ENCODE measurements around the gene ISG20L2.

Gene ISG20L2

GRCh38 chr1:156752843-156753482 is 24.4 kb upstream of the ISG20L2 start:
- DNase-seq = no peak

GRCh38 chr1:156751757-156752481 is 23.4 kb upstream of the ISG20L2 start:
- peak; percentile 84 to 98 for DNase-seq

GRCh38 chr1:156751451-156751756 is 22.8 kb upstream of the ISG20L2 start, which contains the start of gene HDGF:
Gene HDGF, minus strand, starts transcription at chr1:156751675. Its CDS starts 246 bp downstream, at chr1:156751429.
- DNase-seq = no peak

GRCh38 chr1:156750711-156751450 is 22.3 kb upstream of the ISG20L2 start:
- DNase-seq = peak in 1 of 2 experiments; percentile 50

GRCh38 chr1:156750191-156750672 is 21.7 kb upstream of the ISG20L2 start:
- DNase-seq = no peak

- no peak for DNase-seq
Observed at GRCh38 chr1:156749419-156750118, 21.0 kb upstream of the ISG20L2 start.

- DNase-seq = no peak
Observed at GRCh38 chr1:156748670-156749418, 20.3 kb upstream of the ISG20L2 start.

- DNase-seq = no peak
Observed at GRCh38 chr1:156747742-156748669, 19.4 kb upstream of the ISG20L2 start.

- DNase-seq = peak; percentile 62 to 79
Observed at GRCh38 chr1:156746728-156747631, 18.4 kb upstream of the ISG20L2 start.

- DNase-seq = no peak
Observed at GRCh38 chr1:156746406-156746727, 17.8 kb upstream of the ISG20L2 start.

- DNase-seq = no peak
Observed at GRCh38 chr1:156745881-156746280, 17.3 kb upstream of the ISG20L2 start.

GRCh38 chr1:156744786-156745419 is 16.3 kb upstream of the ISG20L2 start:
- no peak for DNase-seq

- DNase-seq = no peak
Observed at GRCh38 chr1:156744344-156744743, 15.8 kb upstream of the ISG20L2 start.

- DNase-seq = no peak
Observed at GRCh38 chr1:156743367-156744302, 15.1 kb upstream of the ISG20L2 start.

- no peak for DNase-seq
Observed at GRCh38 chr1:156742801-156743200, 14.2 kb upstream of the ISG20L2 start.

- DNase-seq = no peak
Observed at GRCh38 chr1:156742017-156742416, 13.5 kb upstream of the ISG20L2 start.

- DNase-seq = no peak
Observed at GRCh38 chr1:156741481-156741983, 13.0 kb upstream of the ISG20L2 start.

GRCh38 chr1:156740741-156741480 is 12.3 kb upstream of the ISG20L2 start, which contains the start of gene MRPL24:
Gene MRPL24, minus strand, starts transcription at chr1:156741088. Its CDS starts 2,384 bp downstream, at chr1:156738704.
- peak; percentile 99 for DNase-seq
